GM10266 (cell line): ENCODE data around the gene PARP12.

Experiments used
- DNase-seq: peaks from one replicate; pipeline ENCODE4 v3.0.0; 2012; ENCODE audit errors: extremely low spot score
- TF ChIP-seq, protein P1 (sequence below): IDR thresholded peaks from 2 replicates; pipeline ENCODE4 v1.5.1; 2012; ENCODE audit warnings: mild to moderate bottlenecking, low read depth; ENCODE audit not compliant: control insufficient read depth, insufficient read depth; ENCODE audit errors: missing control alignments

PARP12 gene

DNA sequence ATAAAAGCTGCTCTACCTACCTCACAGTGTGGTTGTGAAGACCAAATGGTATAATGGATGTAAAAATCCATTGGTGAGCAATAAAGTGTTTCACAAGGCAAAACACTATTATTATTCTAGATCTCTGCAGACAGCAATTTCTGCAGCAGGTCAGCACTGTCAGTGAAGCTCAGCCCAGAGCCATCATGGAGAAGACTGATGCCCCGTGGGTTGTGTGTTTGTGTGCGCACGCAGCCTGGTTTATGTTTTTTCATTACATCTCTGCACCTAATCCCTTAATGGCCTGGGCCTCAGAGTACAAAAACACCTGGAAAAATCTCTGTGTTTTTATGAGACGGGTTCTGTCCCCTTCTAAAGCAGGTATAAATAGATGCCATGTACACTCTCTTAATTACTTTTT, 64.2 kb downstream of the PARP12 start:
- DNase-seq: no peak
- TF ChIP-seq, protein P1, sequence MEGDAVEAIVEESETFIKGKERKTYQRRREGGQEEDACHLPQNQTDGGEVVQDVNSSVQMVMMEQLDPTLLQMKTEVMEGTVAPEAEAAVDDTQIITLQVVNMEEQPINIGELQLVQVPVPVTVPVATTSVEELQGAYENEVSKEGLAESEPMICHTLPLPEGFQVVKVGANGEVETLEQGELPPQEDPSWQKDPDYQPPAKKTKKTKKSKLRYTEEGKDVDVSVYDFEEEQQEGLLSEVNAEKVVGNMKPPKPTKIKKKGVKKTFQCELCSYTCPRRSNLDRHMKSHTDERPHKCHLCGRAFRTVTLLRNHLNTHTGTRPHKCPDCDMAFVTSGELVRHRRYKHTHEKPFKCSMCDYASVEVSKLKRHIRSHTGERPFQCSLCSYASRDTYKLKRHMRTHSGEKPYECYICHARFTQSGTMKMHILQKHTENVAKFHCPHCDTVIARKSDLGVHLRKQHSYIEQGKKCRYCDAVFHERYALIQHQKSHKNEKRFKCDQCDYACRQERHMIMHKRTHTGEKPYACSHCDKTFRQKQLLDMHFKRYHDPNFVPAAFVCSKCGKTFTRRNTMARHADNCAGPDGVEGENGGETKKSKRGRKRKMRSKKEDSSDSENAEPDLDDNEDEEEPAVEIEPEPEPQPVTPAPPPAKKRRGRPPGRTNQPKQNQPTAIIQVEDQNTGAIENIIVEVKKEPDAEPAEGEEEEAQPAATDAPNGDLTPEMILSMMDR: no peak

DNA sequence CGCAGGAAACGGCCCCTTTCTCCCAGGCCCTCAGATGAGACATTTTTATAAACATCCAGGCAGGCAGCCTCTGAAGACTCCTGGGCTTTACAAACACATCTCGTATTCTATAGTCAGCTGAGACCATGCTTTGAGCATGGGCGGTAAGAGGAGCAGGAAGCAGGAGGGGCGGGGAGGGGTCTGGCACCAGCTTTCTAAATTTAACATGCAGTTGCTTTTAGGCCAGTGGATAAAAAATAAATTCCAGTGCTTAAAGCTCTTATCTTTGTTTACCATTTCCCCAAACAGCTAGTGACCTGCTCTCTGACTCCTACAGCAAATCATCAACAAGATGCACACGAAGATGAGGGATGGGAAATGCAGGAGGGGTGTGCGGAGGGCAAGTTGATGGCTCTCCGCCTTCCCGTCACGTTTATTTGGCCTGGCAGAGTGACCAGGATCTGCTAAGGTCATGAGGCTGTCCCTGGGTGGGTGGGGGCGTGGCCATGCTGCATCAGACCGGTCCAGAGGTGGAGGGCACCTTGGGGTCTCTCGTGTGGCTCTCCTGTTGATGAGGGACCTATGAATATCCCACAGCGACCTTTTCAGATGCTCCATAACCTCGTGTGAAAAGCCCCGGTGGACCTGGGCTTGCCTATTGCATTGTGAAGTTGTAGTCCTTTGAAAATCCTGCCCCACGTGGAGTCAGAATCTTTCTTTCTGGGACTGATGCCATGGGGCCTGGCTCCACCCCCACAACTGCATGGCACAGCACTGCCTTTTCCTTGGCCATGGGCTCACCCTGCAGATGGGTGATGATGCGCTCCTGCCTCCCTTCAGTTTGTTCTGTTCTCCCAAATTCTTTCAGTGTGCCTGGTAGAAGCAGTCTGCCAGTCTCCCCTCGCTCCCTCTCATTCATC, 67.5 kb downstream of the PARP12 start:
- DNase-seq: no peak
- TF ChIP-seq, protein P1: no peak

DNA sequence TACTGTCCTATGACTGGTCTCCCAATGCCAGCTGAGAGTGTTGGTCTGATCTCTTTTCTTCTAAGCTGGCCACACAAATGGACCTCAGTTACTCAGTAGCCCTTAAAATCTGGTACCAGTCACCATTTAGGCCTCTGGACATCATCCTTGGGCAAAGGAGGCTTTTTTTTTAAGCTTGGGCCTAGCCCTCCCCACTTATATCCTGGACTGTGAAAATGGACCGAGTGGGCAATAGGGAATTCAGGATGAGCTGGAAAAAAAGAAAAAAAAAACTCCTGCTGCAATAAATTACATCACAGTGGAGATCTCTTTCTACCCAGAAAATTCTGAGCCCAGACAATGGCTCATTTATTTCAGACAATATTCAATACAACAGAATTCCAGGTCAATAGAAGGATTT, 68.4 kb downstream of the PARP12 start:
- no peak for DNase-seq
- TF ChIP-seq, protein P1: no peak

DNA sequence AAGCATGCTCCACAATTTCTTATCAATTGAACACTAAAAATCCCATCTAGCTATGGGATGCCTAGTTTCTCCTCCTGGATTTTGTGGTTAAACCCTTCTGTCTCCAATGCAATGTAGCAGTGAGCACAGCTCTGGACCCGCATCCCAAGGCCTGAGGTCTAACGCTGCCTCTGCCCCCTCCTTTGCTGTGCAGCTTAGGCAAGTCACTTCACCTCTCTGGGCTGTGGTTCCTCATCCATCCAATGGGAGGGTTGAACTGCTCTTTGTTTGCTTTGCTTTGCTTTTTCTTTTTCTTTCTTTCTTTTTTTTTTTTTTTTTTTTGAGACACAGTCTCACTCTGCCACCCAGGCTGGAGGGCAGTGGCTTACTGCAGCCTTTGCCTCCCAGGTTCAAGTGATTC, 69.2 kb downstream of the PARP12 start:
- TF ChIP-seq, protein P1: no peak
- no peak for DNase-seq

DNA sequence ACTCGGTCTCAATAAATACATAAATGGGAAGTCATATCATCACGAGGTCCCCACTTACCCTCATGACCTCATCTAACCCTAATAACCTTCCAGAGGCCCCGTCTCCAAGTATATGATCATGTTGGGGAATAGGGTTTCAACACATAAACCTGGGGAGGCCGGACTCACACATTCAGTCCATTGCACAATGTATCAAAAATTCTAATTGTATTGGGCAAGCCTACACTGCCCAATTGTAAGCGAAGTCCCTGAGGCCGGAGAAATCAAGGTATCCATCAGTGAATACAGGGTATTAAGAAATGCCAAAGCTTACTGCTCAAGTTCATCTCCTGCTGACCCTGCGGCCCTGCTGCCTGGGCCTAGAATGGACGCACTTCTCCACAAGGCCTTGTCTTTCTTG, 69.6 kb downstream of the PARP12 start:
- DNase-seq: no peak

DNA sequence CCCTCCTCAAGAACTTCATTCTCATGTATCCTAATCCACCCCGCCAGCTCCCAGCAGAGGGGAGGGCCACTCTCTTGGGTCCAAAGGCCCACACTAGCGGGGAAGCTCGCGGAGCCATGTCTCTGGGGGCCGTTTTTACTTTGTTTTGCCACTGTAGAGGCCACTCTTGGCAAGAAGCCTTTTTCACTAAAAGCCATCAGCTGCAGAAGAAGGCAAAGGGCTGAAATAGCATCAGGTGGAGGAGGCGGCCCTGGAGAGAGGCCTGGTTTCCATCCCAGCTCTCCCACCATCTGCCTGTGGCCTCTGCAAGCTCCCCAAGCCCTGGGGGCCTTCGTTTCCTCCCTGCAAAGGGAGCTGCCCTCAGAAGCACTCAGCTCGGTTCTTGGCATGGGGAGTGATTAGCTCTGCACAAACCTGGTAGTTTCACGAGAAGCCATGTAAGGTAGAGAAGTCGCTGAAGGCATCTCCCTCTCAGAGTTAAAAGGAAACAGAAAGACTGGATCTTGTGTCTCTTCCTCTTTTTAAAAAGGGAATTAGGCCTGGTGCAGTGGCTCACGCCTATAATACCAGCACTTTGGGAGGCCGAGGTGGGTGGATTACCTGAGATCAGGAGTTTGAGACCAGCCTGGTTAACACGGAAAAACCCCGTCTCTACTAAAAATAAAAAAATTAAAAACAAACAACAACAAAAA, 70.3 kb downstream of the PARP12 start:
- no peak for DNase-seq
- TF ChIP-seq, protein P1: no peak

More for the DNA sequence above, 69.6 kb downstream of the PARP12 start:
- TF ChIP-seq, protein P1: no peak

DNA sequence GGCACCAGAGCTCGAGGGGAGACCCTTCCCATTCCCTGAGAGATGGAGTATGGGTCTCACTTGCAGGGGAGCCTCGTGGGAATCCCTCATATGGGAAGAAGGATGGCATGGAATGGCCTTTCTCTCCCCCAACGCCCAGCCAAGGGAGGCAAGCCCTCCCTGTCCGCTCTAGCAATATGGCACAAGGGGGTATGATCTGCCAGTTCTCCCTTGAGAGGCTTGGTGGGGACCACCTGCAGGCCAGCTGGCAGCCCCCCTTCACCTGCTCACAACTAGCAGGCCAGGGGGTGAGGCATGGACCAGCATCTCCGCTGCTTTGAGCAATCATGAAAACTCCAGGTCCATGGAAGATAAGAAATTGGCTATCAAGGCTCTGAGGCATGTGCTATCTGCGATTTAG, 70.8 kb downstream of the PARP12 start:
- no peak for DNase-seq
- TF ChIP-seq, protein P1: no peak
